Naive B cell (primary cell): ENCODE data around the gene SLC2A9. TPM values are rescaled to one million over a fixed set of nuclear protein-coding genes. Genes with fewer than 3 reads are reported as not detected.
"Not testable (repeated sequence)": the region's sequence is repeated elsewhere in the genome, so short reads cannot be mapped to it uniquely, and the experiment has no call there.

Experiments used
- ATAC-seq, 2 donors: fragments of 150-1000 bp; cut with Tn5 transposase; 2 replicates each; pipeline ENCODE4 v1.10.0; 2021; ENCODE audit warnings: low read depth in 2 of 2, mild to moderate bottlenecking in 2 of 2, moderate library complexity in 2 of 2
- DNase-seq: peaks from one replicate; pipeline ENCODE4 v3.0.0; 2022
- H3K27ac Mint-ChIP-seq, 6 donors: one replicate each; pipeline ENCODE4 v1.8.0; 2020 to 2022; ENCODE audit warnings: mild to moderate bottlenecking in 6 of 6, mixed read lengths in 6 of 6, moderate library complexity in 5 of 6, inconsistent platforms in 2 of 6
- H3K27me3 Mint-ChIP-seq, 3 donors: one replicate each; pipeline ENCODE4 v1.8.0; 2021 to 2022; ENCODE audit warnings: mixed read lengths in 3 of 3, mild to moderate bottlenecking in 1 of 3
- H3K36me3 Mint-ChIP-seq, 2 donors: one replicate each; pipeline ENCODE4 v1.8.0; 2020 to 2022; ENCODE audit warnings: mixed read lengths in 2 of 2, inconsistent platforms in 1 of 2, mild to moderate bottlenecking in 1 of 2
- H3K4me1 Mint-ChIP-seq, 3 donors: one replicate each; pipeline ENCODE4 v1.8.0; 2020 to 2022; ENCODE audit warnings: mixed read lengths in 3 of 3, inconsistent platforms in 1 of 3, mild to moderate bottlenecking in 1 of 3, moderate library complexity in 1 of 3
- H3K4me3 Mint-ChIP-seq, 8 donors: one replicate each; pipeline ENCODE4 v1.8.0; 2020 to 2022; ENCODE audit warnings: mild to moderate bottlenecking in 8 of 8, mixed read lengths in 8 of 8, moderate library complexity in 8 of 8, inconsistent platforms in 2 of 8
- H3K9me3 Mint-ChIP-seq, 7 donors: one replicate each; pipeline ENCODE4 v1.8.0; 2020 to 2022; ENCODE audit warnings: mixed read lengths in 7 of 7, mild to moderate bottlenecking in 5 of 7, inconsistent platforms in 2 of 7, moderate library complexity in 1 of 7
- polyA plus RNA-seq, 6 donors: library from polyadenylated mRNA; unstranded; fragments of 300-500 nt; fragmentation: Illumina TruSeq; gene quantifications; one replicate each; pipeline ENCODE4 v1.2.3, GENCODE V29; 2021; ENCODE audit warnings: low read depth in 6 of 6

The SLC2A9 gene
- polyA plus RNA-seq, 6 donors from 2014 or later = 0.52 to 1.4 (median 1.3) TPM; not detected in 1

DNA sequence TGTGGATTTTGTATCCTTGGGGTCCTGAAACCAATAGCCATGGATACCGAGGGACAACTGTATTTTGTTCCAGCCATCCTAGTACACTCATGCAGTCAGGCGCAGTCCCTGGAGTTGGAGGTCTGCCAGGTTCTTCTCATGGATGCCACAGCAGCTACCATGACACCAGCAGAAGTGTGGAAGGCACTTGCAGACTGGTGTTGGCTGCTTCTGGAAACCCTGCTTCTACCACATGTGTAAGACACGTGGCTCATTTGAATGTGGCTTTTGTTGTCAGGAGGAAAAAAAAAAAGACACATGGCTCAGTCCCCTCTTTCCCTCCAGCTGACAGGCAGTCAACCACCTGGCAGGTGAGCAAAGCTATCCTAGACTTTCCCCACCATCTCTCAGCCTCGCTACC, 220.4 kb downstream of the SLC2A9 start:
- H3K4me1 Mint-ChIP-seq = no peaks in the 10 kb centered on the region
- no peak overlapping the region for H3K27ac Mint-ChIP-seq
- peaks cover 0 to 30% (median 22%) of the 10 kb centered on the region in 3 donors for H3K27me3 Mint-ChIP-seq
- DNase-seq = no peak
- H3K36me3 Mint-ChIP-seq = no peaks in the 10 kb centered on the region
- peaks cover 0 to 2% (median 0%) of the 10 kb centered on the region in 7 donors for H3K9me3 Mint-ChIP-seq
- H3K4me3 Mint-ChIP-seq = no peak overlapping the region
- ATAC-seq = no peak

DNA sequence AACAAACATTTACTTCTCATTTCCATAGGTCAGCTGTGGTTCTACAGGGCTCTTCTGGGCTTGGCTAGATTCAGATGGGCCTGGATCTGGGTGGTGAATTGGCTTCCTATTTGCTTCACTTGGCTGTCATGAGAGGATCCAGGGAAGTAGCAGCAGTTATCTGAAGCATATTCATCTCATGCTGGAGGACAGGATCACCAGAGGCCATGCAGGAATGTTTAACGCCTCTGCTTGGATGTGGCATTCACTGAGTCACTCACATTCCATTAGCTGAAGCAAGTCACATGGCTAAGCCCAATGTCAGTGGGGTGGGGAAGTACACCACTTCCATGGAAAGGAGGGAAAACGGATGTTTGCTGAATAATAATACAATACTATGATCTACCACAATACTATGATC, 224.7 kb downstream of the SLC2A9 start:
- DNase-seq, H3K9me3 Mint-ChIP-seq, H3K27ac Mint-ChIP-seq, ATAC-seq, H3K4me1 Mint-ChIP-seq, H3K36me3 Mint-ChIP-seq, H3K4me3 Mint-ChIP-seq: not testable (repeated sequence)
- peaks cover 0 to 18% (median 5%) of the 10 kb centered on the region in 3 donors for H3K27me3 Mint-ChIP-seq

GRCh38 chr4:9792381-9792780, 228.9 kb downstream of the SLC2A9 start:
- H3K36me3 Mint-ChIP-seq = no peaks in the 10 kb centered on the region
- no peak overlapping the region for H3K4me3 Mint-ChIP-seq
- H3K9me3 Mint-ChIP-seq = peaks cover 1 to 12% (median 7%) of the 10 kb centered on the region in 7 donors
- peaks cover 7 to 27% (median 17%) of the 10 kb centered on the region in 3 donors for H3K27me3 Mint-ChIP-seq
- no peak overlapping the region for H3K27ac Mint-ChIP-seq
- ATAC-seq (no peak), DNase-seq (no peak)
- H3K4me1 Mint-ChIP-seq = no peaks in the 10 kb centered on the region

GRCh38 chr4:9785891-9786290, 235.4 kb downstream of the SLC2A9 start:
- H3K36me3 Mint-ChIP-seq = peaks cover 0 to 13% of the 10 kb centered on the region in 2 donors
- DNase-seq, H3K9me3 Mint-ChIP-seq, ATAC-seq, H3K4me1 Mint-ChIP-seq, H3K27ac Mint-ChIP-seq, H3K4me3 Mint-ChIP-seq: not testable (repeated sequence)
- H3K27me3 Mint-ChIP-seq = peaks cover 36 to 44% (median 42%) of the 10 kb centered on the region in 3 donors

- no peak overlapping the region for H3K27ac Mint-ChIP-seq
- no peaks in the 10 kb centered on the region for H3K4me1 Mint-ChIP-seq
- H3K4me3 Mint-ChIP-seq = no peak overlapping the region
- no peak for ATAC-seq
- H3K9me3 Mint-ChIP-seq = peaks cover 0 to 6% (median 1%) of the 10 kb centered on the region in 7 donors
- no peak for DNase-seq
- peaks cover 0 to 22% of the 10 kb centered on the region in 2 donors for H3K36me3 Mint-ChIP-seq
- H3K27me3 Mint-ChIP-seq = peaks cover 39 to 62% (median 57%) of the 10 kb centered on the region in 3 donors
Measured at GRCh38 chr4:9782136-9782436, 239.2 kb downstream of the SLC2A9 start.

DNA sequence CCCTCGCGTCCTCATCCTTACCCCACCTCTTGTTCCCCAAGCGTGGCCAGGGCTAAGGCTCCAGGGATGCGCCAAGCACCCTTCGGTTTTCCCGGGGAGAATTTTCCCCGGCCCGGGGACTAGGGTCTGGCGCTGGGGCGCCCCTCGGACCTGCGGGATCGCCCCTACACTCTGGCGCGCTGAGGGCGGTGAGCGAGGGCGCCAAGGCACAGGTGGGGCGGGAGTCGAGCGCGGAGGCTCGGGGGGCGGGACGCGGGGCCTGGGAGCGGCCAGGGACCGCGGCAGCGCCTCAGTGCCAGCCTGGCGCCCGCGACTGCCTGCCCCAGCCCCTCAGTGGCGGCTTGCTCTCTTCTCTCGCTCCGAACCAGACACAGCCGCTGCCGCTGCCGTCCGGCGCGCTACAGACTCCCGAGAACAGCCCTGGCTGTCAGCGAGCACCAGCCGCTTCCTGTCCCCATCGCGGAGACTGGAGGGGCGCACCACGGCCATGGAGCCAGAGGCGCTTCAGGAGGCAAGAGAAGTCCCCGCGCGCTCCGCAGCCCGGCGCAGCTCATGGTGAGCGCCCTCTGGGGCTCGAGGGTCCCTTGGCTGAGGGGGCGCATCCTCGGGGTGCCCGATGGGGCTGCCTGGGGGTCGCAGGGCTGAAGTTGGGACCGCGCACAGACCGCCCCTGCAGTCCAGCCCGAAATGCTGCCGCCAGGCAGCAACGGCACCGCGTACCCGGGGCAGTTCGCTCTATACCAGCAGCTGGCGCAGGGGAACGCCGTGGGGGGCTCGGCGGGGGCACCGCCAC, 239.8 kb downstream of the SLC2A9 start, which contains the start of gene DRD5:
TSS of gene DRD5 (plus strand) at position 292 of the 793 bp plus-strand sequence. CDS start at position 688, 396 bp downstream.
- ATAC-seq = no peak
- H3K4me1 Mint-ChIP-seq = no peaks in the 10 kb centered on the region
- H3K36me3 Mint-ChIP-seq = peaks cover 0 to 22% of the 10 kb centered on the region in 2 donors
- no peak within 1 kb of the TSS for H3K27ac Mint-ChIP-seq
- H3K27me3 Mint-ChIP-seq = peaks cover 39 to 63% (median 54%) of the 10 kb centered on the region in 3 donors
- peak within 1 kb of the TSS in 1 of 8 donors; percentile 47 for H3K4me3 Mint-ChIP-seq
- peaks cover 0 to 6% (median 1%) of the 10 kb centered on the region in 7 donors for H3K9me3 Mint-ChIP-seq
- DNase-seq = no peak

Other genes starting within 250 kb of the SLC2A9 start
- not detected for gene DRD5, start 239.9 kb downstream of the SLC2A9 start, polyA plus RNA-seq
- gene WDR1, start 95.3 kb upstream of the SLC2A9 start, polyA plus RNA-seq = 100 to 1,000 TPM; 145 to 210 (median 186) TPM